Epithelial cell of esophagus (primary cell): ENCODE measurements around the gene OTUD1.
"Not testable (repeated sequence)": the region's sequence is repeated elsewhere in the genome, so short reads cannot be mapped to it uniquely, and the experiment has no call there.

ENCODE experiments used
- DNase-seq: peaks from one replicate; pipeline ENCODE4 v3.0.0; 2010; ENCODE audit warnings: low read depth
- H3K4me3 ChIP-seq: 2 replicates; pipeline ENCODE4 v1.5.1; 2011; ENCODE audit warnings: mild to moderate bottlenecking, low read length, control low read depth
- TF ChIP-seq, protein P1 (sequence below): IDR thresholded peaks from 2 replicates; pipeline ENCODE4 v1.5.1; 2011; ENCODE audit warnings: low read depth, mild to moderate bottlenecking, low read length, control low read depth, inconsistent platforms; ENCODE audit not compliant: insufficient read depth; ENCODE audit errors: missing control alignments

The OTUD1 gene, protein sequence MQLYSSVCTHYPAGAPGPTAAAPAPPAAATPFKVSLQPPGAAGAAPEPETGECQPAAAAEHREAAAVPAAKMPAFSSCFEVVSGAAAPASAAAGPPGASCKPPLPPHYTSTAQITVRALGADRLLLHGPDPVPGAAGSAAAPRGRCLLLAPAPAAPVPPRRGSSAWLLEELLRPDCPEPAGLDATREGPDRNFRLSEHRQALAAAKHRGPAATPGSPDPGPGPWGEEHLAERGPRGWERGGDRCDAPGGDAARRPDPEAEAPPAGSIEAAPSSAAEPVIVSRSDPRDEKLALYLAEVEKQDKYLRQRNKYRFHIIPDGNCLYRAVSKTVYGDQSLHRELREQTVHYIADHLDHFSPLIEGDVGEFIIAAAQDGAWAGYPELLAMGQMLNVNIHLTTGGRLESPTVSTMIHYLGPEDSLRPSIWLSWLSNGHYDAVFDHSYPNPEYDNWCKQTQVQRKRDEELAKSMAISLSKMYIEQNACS

DNA sequence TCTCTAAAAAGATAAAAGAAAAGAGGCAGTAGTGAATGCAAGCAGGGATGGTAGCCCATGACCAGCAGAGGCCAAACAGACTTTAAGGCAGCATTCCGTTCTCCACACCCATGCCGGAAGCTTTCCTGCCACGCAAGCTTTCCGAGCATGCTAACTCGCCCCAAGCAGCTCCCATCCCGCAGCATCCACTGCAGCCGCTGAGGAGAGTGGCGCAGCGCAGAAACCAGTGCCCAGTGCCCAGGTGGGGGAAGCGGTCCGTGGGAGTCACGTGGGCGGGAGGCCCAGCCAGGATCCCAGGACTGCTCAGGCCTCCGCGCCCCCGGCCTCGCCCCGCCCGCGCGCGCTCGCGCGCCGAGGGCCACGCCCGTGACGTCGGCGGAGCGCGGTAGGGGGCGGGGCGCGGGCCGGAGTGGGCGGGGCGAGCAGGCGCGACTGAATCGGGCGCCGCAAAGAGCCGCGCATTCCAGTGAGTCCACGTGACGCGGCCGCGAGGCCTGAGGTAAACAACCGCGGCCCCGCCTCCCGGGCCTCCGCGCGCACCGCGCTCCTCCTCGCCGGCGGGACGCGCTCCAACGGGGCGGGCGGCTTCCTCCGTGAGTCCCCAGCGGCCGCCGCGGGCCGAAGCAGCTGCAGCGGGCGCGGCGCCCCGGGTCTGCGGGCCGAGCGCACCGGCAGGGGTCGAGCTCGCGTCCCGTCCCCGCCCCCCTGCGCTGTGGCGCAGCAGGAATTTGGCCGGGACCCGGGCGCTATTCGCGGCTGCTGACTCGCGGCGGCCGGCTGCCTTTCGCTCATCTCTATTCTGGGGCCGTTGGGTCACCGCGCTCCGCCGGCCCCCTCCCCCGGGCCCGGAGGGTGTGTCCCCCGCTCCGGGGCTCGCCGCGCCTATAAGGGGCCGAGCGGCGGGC lies at the start of gene OTUD1:
Gene OTUD1, plus strand, starts transcription at position 529 of the 905 bp plus-strand sequence. CDS start 383 bp downstream, outside the sequence.
- TF ChIP-seq, protein P1, sequence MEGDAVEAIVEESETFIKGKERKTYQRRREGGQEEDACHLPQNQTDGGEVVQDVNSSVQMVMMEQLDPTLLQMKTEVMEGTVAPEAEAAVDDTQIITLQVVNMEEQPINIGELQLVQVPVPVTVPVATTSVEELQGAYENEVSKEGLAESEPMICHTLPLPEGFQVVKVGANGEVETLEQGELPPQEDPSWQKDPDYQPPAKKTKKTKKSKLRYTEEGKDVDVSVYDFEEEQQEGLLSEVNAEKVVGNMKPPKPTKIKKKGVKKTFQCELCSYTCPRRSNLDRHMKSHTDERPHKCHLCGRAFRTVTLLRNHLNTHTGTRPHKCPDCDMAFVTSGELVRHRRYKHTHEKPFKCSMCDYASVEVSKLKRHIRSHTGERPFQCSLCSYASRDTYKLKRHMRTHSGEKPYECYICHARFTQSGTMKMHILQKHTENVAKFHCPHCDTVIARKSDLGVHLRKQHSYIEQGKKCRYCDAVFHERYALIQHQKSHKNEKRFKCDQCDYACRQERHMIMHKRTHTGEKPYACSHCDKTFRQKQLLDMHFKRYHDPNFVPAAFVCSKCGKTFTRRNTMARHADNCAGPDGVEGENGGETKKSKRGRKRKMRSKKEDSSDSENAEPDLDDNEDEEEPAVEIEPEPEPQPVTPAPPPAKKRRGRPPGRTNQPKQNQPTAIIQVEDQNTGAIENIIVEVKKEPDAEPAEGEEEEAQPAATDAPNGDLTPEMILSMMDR: peak; percentile 12

DNA sequence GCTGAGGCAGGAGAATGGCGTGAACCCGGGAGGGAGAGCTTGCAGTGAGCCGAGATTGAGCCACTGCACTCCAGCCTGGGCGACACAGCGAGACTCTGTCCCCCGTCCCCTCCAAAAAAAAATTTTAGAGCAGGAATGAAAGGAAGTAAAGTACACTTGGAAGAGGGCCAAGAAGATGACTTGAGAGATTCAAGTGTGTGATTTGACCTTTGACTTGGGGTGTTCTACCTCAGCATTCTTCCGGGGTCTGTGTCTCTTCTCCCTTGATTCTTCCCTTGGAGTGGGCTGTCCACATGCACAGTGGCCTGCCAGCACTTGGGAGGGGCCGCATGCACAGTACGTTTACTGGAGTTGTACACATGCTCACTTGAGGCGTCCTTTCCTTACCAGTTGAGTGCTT lies 48.5 kb upstream of the OTUD1 start:
- DNase-seq, H3K4me3 ChIP-seq: not testable (repeated sequence)

More for the DNA sequence above, at the start of gene OTUD1:
- peak; percentile 95 for DNase-seq
- H3K4me3 ChIP-seq: peak within 1 kb of the TSS; percentile 79

DNA sequence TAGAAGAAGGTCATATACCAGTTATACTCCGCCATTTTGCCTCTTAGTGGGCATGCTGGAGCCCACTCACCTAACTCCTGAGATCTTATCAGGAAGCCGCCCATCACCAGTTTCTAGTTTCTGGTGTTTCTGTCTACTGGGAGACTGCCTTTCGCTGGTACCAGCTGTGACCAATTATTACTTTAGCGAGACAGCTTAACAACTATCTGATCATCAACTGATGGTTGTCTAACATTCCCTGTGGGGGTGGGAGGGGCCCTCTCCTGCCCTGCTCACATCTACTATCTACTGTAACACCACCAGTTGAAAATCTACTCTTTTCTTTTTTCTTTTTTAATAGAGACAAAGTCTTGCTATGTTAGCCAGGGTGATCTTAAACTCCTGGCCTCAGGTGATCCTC lies 48.1 kb upstream of the OTUD1 start:
- TF ChIP-seq, protein P1: no peak
- H3K4me3 ChIP-seq: no peak overlapping the region
- no peak for DNase-seq

DNA sequence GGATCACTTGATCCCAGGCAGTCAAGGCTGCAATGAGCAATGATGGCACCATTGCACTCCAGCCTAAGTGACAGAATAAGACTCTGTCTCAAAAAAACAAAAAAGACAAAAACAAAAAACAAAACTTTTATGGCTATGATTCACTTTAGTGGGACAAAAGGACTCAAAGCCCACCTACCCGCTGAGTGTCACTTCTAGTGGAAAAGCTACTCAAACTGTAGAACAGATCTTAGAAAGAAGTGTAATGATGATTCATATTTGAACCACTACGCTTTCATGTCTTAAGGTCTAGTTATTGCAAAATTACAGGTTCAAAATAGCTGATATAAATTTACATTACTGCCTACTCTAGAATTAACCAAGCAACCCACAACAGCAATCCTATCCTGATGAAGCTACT lies 47.1 kb upstream of the OTUD1 start:
- TF ChIP-seq, protein P1: no peak
- no peak for DNase-seq
- H3K4me3 ChIP-seq: no peak overlapping the region

DNA sequence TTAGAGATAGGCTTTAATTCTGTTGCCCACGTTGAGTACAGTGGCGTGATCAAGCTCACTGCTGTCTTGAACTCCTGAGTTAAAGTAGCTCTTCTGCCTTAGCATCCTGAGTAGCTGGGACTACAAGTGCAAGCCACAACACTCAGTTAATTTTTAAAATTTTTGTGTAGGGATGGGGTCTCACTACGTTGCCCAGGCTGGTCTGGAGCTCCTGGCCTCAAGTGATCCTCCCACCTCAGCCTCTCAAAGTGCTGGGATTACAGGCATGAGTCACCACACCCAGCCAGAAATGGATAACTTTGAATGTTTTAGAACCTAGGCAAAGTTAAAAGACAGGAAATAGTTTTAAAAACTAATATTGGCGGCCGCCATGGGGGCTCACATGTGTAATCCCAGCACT lies 43.9 kb upstream of the OTUD1 start:
- TF ChIP-seq, protein P1: no peak
- no peak overlapping the region for H3K4me3 ChIP-seq
- no peak for DNase-seq

DNA sequence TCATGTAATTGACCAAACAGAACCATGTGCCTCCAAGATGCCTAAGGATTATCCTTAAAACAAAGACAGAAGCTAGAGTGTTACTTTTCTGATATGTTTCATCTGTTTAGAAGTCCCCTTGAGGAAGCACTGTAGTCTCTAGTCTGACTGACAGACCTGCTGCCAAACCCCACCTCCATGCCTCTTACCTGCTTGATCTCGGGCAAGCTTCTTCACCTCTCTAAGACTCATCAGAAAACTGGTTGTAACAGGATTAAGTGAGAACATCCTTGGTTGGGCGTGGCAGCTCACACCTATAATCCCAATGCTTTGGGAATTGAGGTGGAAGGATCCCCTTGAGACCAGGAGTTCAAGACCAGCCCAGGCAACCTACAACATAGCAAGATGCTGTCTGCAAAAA lies 42.2 kb upstream of the OTUD1 start:
- H3K4me3 ChIP-seq: no peak overlapping the region
- TF ChIP-seq, protein P1: no peak
- peak; percentile 51 for DNase-seq

DNA sequence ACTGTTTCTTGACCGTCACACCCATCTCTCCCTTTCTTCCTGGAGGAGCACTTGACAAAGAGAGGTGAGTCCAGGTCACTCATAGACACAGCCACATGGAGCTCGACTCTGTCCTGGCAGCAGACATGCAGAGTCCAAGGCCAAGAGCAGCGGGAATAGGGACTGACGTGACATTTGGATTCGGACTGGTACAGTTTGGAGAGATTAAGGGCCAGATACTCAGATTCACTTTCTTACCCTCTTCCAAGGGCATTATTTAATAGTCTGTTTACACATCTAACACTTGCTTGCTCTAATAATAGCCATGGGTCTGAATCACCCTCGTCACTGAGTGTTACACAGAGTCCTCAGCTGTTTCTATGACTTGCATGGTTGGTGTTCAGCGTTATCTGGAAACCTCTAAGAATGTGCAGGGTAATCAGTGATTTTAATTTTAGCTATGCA lies 39.2 kb upstream of the OTUD1 start:
- H3K4me3 ChIP-seq: no peak overlapping the region
- peak; percentile 87 for DNase-seq
- TF ChIP-seq, protein P1: no peak
